ENCODE data around the gene NR1H4. TPM values are rescaled to one million over a fixed set of nuclear protein-coding genes. Genes with fewer than 3 reads are reported as not detected.

The NR1H4 gene
- total and polyA plus RNA-seq, 2 of the 8 experiments (the other 6 are each of a cell fraction or from before 2014, with no cell fraction given): not detected

GRCh38 chr12:100494026-100494425 is 20.4 kb downstream of the NR1H4 start (continued):
- TF ChIP-seq, protein P1, sequence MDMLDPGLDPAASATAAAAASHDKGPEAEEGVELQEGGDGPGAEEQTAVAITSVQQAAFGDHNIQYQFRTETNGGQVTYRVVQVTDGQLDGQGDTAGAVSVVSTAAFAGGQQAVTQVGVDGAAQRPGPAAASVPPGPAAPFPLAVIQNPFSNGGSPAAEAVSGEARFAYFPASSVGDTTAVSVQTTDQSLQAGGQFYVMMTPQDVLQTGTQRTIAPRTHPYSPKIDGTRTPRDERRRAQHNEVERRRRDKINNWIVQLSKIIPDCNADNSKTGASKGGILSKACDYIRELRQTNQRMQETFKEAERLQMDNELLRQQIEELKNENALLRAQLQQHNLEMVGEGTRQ (IDR thresholded peaks at IDR 0.05; ENCODE audit: low read length): no peak
- TF ChIP-seq, protein P2, sequence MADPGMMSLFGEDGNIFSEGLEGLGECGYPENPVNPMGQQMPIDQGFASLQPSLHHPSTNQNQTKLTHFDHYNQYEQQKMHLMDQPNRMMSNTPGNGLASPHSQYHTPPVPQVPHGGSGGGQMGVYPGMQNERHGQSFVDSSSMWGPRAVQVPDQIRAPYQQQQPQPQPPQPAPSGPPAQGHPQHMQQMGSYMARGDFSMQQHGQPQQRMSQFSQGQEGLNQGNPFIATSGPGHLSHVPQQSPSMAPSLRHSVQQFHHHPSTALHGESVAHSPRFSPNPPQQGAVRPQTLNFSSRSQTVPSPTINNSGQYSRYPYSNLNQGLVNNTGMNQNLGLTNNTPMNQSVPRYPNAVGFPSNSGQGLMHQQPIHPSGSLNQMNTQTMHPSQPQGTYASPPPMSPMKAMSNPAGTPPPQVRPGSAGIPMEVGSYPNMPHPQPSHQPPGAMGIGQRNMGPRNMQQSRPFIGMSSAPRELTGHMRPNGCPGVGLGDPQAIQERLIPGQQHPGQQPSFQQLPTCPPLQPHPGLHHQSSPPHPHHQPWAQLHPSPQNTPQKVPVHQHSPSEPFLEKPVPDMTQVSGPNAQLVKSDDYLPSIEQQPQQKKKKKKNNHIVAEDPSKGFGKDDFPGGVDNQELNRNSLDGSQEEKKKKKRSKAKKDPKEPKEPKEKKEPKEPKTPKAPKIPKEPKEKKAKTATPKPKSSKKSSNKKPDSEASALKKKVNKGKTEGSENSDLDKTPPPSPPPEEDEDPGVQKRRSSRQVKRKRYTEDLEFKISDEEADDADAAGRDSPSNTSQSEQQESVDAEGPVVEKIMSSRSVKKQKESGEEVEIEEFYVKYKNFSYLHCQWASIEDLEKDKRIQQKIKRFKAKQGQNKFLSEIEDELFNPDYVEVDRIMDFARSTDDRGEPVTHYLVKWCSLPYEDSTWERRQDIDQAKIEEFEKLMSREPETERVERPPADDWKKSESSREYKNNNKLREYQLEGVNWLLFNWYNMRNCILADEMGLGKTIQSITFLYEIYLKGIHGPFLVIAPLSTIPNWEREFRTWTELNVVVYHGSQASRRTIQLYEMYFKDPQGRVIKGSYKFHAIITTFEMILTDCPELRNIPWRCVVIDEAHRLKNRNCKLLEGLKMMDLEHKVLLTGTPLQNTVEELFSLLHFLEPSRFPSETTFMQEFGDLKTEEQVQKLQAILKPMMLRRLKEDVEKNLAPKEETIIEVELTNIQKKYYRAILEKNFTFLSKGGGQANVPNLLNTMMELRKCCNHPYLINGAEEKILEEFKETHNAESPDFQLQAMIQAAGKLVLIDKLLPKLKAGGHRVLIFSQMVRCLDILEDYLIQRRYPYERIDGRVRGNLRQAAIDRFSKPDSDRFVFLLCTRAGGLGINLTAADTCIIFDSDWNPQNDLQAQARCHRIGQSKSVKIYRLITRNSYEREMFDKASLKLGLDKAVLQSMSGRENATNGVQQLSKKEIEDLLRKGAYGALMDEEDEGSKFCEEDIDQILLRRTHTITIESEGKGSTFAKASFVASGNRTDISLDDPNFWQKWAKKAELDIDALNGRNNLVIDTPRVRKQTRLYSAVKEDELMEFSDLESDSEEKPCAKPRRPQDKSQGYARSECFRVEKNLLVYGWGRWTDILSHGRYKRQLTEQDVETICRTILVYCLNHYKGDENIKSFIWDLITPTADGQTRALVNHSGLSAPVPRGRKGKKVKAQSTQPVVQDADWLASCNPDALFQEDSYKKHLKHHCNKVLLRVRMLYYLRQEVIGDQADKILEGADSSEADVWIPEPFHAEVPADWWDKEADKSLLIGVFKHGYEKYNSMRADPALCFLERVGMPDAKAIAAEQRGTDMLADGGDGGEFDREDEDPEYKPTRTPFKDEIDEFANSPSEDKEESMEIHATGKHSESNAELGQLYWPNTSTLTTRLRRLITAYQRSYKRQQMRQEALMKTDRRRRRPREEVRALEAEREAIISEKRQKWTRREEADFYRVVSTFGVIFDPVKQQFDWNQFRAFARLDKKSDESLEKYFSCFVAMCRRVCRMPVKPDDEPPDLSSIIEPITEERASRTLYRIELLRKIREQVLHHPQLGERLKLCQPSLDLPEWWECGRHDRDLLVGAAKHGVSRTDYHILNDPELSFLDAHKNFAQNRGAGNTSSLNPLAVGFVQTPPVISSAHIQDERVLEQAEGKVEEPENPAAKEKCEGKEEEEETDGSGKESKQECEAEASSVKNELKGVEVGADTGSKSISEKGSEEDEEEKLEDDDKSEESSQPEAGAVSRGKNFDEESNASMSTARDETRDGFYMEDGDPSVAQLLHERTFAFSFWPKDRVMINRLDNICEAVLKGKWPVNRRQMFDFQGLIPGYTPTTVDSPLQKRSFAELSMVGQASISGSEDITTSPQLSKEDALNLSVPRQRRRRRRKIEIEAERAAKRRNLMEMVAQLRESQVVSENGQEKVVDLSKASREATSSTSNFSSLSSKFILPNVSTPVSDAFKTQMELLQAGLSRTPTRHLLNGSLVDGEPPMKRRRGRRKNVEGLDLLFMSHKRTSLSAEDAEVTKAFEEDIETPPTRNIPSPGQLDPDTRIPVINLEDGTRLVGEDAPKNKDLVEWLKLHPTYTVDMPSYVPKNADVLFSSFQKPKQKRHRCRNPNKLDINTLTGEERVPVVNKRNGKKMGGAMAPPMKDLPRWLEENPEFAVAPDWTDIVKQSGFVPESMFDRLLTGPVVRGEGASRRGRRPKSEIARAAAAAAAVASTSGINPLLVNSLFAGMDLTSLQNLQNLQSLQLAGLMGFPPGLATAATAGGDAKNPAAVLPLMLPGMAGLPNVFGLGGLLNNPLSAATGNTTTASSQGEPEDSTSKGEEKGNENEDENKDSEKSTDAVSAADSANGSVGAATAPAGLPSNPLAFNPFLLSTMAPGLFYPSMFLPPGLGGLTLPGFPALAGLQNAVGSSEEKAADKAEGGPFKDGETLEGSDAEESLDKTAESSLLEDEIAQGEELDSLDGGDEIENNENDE (IDR thresholded peaks at IDR 0.05; ENCODE audit: insufficient replicate concordance, low read length): no peak

Data from H1 (cell line).